HCT116 (cell line): ENCODE measurements around the gene DPYD. TPM values are rescaled to one million over a fixed set of nuclear protein-coding genes. Genes with fewer than 3 reads are reported as not detected.

Experiments
- ATAC-seq: fragments of 200-7000 bp; cut with Tn5 transposase; 2 replicates; pipeline ENCODE4 v1.9.1; 2020; ENCODE audit warnings: mild to moderate bottlenecking, moderate library complexity
- BruUV-seq: library from RNA; stranded (reverse); fragments of 400-500 nt; replicated peaks from 2 replicates; lab custom pipeline; 2021; lab: Mats Ljungman, UMichigan
- CTCF ChIA-PET: fragments of 300-600 bp; sonication (Branson Sonifier 250); formaldehyde crosslinking; loops from one replicate; lab custom pipeline; 2021; ENCODE audit warnings: antibody characterized with exemption; lab: Charles Lee
- POLR2A ChIA-PET: fragments of 300-600, 350-600 bp; sonication (Branson Sonifier 250); formaldehyde crosslinking; loops from one replicate; lab custom pipeline; 2021; ENCODE audit warnings: antibody characterized with exemption; lab: Charles Lee
- RAD21 ChIA-PET, 2 experiments: fragments of 300-600 bp; sonication (Branson Sonifier 250); formaldehyde crosslinking; loops; one replicate each; lab custom pipeline; 2023; ENCODE audit warnings: low total read pairs in 2 of 2; ENCODE audit not compliant: uncharacterized antibody in 2 of 2, unreplicated experiment in 2 of 2, low non-redundant PET in 1 of 2; lab: Charles Lee
- DNase-seq: peaks from one replicate; pipeline ENCODE4 v3.0.0-alpha.2; 2010; ENCODE audit warnings: low read depth, low spot score
- H2AFZ ChIP-seq: fragments of 200-600 bp; shearing (Covaris generic), sonication (generic); 2 replicates; pipeline ENCODE4 v1.6.1; 2017; ENCODE audit warnings: low read depth, mixed run types, mixed read lengths, antibody characterized with exemption, low read length; ENCODE audit not compliant: poor library complexity, severe bottlenecking
- H3K27ac ChIP-seq: 2 replicates; pipeline ENCODE4 v1.5.1; 2012; ENCODE audit warnings: low read depth, low read length
- H3K27me3 ChIP-seq: fragments of 200-600 bp; sonication (generic); 2 replicates; pipeline ENCODE4 v1.6.1; 2016; ENCODE audit warnings: mixed run types, low read length, mixed read lengths; ENCODE audit not compliant: insufficient read depth
- H3K36me3 ChIP-seq, 2 experiments: fragments of 200-500 bp in 1 of 2; fragments of 200-600 bp in 1 of 2; sonication (Bioruptor generic) in 1 of 2; sonication (generic) in 1 of 2; 2 replicates each; pipeline versions ENCODE4 v1.5.1 to v1.6.1; 2014 to 2016; ENCODE audit warnings: low read length in 2 of 2, inconsistent platforms in 1 of 2, mixed read lengths in 1 of 2, mixed run types in 1 of 2; ENCODE audit not compliant: insufficient read depth in 2 of 2, control insufficient read depth in 1 of 2
- H3K4me1 ChIP-seq, 2 experiments: fragments of 200-600 bp in 1 of 2; sonication (generic) in 1 of 2; 2 replicates each; pipeline versions ENCODE4 v1.5.1 to v1.6.1; 2012 to 2017; ENCODE audit warnings: low read length in 2 of 2, inconsistent platforms in 1 of 2, mild to moderate bottlenecking in 1 of 2, mixed read lengths in 1 of 2, mixed run types in 1 of 2, moderate library complexity in 1 of 2; ENCODE audit not compliant: insufficient read depth in 2 of 2, control insufficient read depth in 1 of 2
- H3K4me2 ChIP-seq: fragments of 200-600 bp; sonication (generic); 2 replicates; pipeline ENCODE4 v1.6.1; 2017; ENCODE audit warnings: mixed run types, low read length, mixed read lengths
- H3K4me3 ChIP-seq, 2 experiments: fragments of 200-600 bp in 1 of 2; sonication (generic) in 1 of 2; replicated peaks in 1 of 2; 2 replicates each; pipeline ENCODE4 v1.5.1; 2011 to 2016; ENCODE audit warnings: low read length in 2 of 2, control low read depth in 1 of 2, low read depth in 1 of 2, mild to moderate bottlenecking in 1 of 2, mixed read lengths in 1 of 2, mixed run types in 1 of 2
- H3K79me2 ChIP-seq: fragments of 200-600 bp; sonication (generic); 2 replicates; pipeline ENCODE4 v1.6.1; 2017; ENCODE audit warnings: mild to moderate bottlenecking, mixed run types, low read length, moderate library complexity, mixed read lengths; ENCODE audit not compliant: insufficient read depth
- H3K9ac ChIP-seq: fragments of 200-600 bp; sonication (generic); 2 replicates; pipeline ENCODE4 v1.6.1; 2016; ENCODE audit warnings: low read length, mixed read lengths
- H3K9me2 ChIP-seq: fragments of 200-600 bp; sonication (generic), shearing (Covaris generic); 2 replicates; pipeline ENCODE4 v1.6.1; 2017; ENCODE audit warnings: mixed run types, mild to moderate bottlenecking, moderate library complexity; ENCODE audit not compliant: insufficient read depth
- H3K9me3 ChIP-seq, 2 experiments: fragments of 200-500 bp in 1 of 2; fragments of 200-600 bp in 1 of 2; sonication (Bioruptor generic) in 1 of 2; sonication (generic) in 1 of 2; 2 replicates each; pipeline ENCODE4 v1.6.1; 2014 to 2017; ENCODE audit warnings: low read length in 2 of 2, mixed read lengths in 2 of 2, inconsistent platforms in 1 of 2, low read depth in 1 of 2, mild to moderate bottlenecking in 1 of 2, mixed run types in 1 of 2, moderate library complexity in 1 of 2; ENCODE audit not compliant: control insufficient read depth in 1 of 2, insufficient read depth in 1 of 2
- H4K20me1 ChIP-seq: fragments of 200-600 bp; sonication (generic), shearing (Covaris generic); 2 replicates; pipeline ENCODE4 v1.6.1; 2017; ENCODE audit warnings: mixed run types, mild to moderate bottlenecking, moderate library complexity; ENCODE audit not compliant: insufficient read depth
- CEBPB ChIP-seq: IDR thresholded peaks from 2 replicates; pipeline ENCODE4 v1.6.1; 2012; ENCODE audit warnings: low read depth
- EGR1 ChIP-seq: IDR thresholded peaks from 2 replicates; pipeline ENCODE4 v1.6.1; 2012; ENCODE audit warnings: low read depth
- EZH2 ChIP-seq: fragments of 200-600 bp; sonication (generic); IDR thresholded peaks from 2 replicates; pipeline ENCODE4 v1.6.1; 2017; ENCODE audit warnings: antibody characterized with exemption, mixed run types
- EZH2phosphoT487 ChIP-seq: fragments of 200-600 bp; IDR thresholded peaks from 2 replicates; pipeline ENCODE4 v1.6.1; 2018; ENCODE audit warnings: antibody characterized with exemption, borderline replicate concordance
- JUND ChIP-seq: IDR thresholded peaks from 2 replicates; pipeline ENCODE4 v1.6.1; 2012
- POLR2A ChIP-seq: IDR thresholded peaks from 2 replicates; pipeline ENCODE4 v1.7.0; 2011; ENCODE audit warnings: borderline replicate concordance; ENCODE audit not compliant: insufficient read depth, insufficient read length; ENCODE audit errors: extremely low read depth
- POLR2AphosphoS5 ChIP-seq: IDR thresholded peaks from 2 replicates; pipeline ENCODE4 v1.6.1; 2011; ENCODE audit warnings: mild to moderate bottlenecking, low read depth, low read length, moderate library complexity
- SIN3A ChIP-seq: IDR thresholded peaks from 2 replicates; pipeline ENCODE4 v1.6.1; 2012; ENCODE audit warnings: low read depth
- SP1 ChIP-seq: IDR thresholded peaks from 2 replicates; pipeline ENCODE4 v1.6.1; 2012; ENCODE audit warnings: low read depth
- SRF ChIP-seq: IDR thresholded peaks from 2 replicates; pipeline ENCODE4 v1.6.1; 2012; ENCODE audit warnings: low read depth
- TCF7L2 ChIP-seq: IDR thresholded peaks from 2 replicates; pipeline ENCODE4 v1.7.0; 2011; ENCODE audit warnings: borderline replicate concordance, inconsistent platforms; ENCODE audit not compliant: insufficient read depth, insufficient read length; ENCODE audit errors: extremely low read depth
- YY1 ChIP-seq: IDR thresholded peaks from 2 replicates; pipeline ENCODE4 v1.6.1; 2011; ENCODE audit warnings: low read length, low read depth, moderate library complexity, mild to moderate bottlenecking; ENCODE audit not compliant: insufficient replicate concordance; ENCODE audit errors: extremely low read depth
- ZBTB33 ChIP-seq: IDR thresholded peaks from 2 replicates; pipeline ENCODE4 v1.6.1; 2011; ENCODE audit warnings: mild to moderate bottlenecking, low read length, moderate library complexity; ENCODE audit not compliant: insufficient replicate concordance; ENCODE audit errors: extremely low read depth
- intact Hi-C: fragments of 100-400 bp; cut with micrococcal nuclease; formaldehyde crosslinking; loops from 2 replicates; pipeline ENCODE4 v1.10.0; 2022
- total RNA-seq: library from RNA; stranded (reverse); gene quantifications from one replicate; pipeline ENCODE4 v1.2.1, GENCODE V29; 2021; ENCODE audit not compliant: unreplicated experiment
- TF ChIP-seq, protein P1 (sequence below): IDR thresholded peaks from 2 replicates; pipeline ENCODE4 v1.6.1; 2012
- TF ChIP-seq, protein P2 (sequence below), 3 experiments: fragments of 200-600 bp in 1 of 3; sonication (generic) in 1 of 3; IDR thresholded peaks in 2 of 3; conservative IDR thresholded peaks in 1 of 3; 2 replicates each; pipeline ENCODE4 v1.5.1; 2012 to 2017; ENCODE audit warnings: low read depth in 2 of 3, low read length in 2 of 3, antibody characterized with exemption in 1 of 3, borderline replicate concordance in 1 of 3, control low read depth in 1 of 3, mild to moderate bottlenecking in 1 of 3, mixed read lengths in 1 of 3, mixed run types in 1 of 3, moderate library complexity in 1 of 3; ENCODE audit not compliant: insufficient read depth in 1 of 3
- TF ChIP-seq, protein P3 (sequence below): IDR thresholded peaks from 2 replicates; pipeline ENCODE4 v1.6.1; 2012

The DPYD gene
- total RNA-seq, 1 experiment from 2014 or later, result 1.7 TPM

DNA sequence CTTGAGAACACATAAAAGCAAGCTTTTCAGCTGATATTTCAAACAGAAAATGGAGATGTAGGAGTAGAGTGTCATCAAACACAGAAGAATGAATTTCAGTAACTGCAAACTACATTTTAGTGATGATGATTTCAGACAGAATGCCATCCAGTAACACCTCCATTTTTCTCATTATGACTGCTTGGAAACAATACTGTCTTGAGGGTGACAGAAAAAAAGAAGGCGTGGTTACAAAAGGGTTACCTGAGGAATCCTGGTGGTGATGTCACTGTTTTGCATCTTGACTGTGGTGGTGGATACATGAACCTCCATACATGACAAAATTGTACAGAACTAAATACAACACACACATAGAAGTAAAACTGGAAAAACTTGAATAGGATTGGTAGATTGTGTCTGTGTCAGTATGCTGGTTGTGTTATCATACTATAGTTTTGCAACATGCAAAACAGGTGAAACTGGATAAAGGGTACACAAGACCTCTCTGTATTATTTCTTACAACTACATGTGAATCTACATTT lies 823.4 kb downstream of the DPYD start:
- Histone ChIP-seq H3K36me3 (no peaks in the 10 kb centered on the region), H4K20me1 (no peaks in the 10 kb centered on the region), H3K79me2 (no peaks in the 10 kb centered on the region), H3K27ac (no peak overlapping the region), H3K4me3 (no peak overlapping the region), H3K9me2 (no peaks in the 10 kb centered on the region), H3K4me1 (no peaks in the 10 kb centered on the region), H3K9ac (no peak overlapping the region), H3K27me3 (no peaks in the 10 kb centered on the region), H3K9me3 (no peaks in the 10 kb centered on the region), H2AFZ (no peak overlapping the region), H3K4me2 (no peak overlapping the region)
- CTCF ChIA-PET, result no interaction called here
- DNase-seq (no peak), ATAC-seq (no peak)
- no peak for TF ChIP-seq YY1
- no peak for TF ChIP-seq POLR2AphosphoS5
- TF ChIP-seq ZBTB33, result no peak
- TF ChIP-seq SRF, result no peak
- TF ChIP-seq, protein P1, sequence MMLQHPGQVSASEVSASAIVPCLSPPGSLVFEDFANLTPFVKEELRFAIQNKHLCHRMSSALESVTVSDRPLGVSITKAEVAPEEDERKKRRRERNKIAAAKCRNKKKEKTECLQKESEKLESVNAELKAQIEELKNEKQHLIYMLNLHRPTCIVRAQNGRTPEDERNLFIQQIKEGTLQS, result no peak
- TF ChIP-seq SP1, result no peak
- BruUV-seq, result no TSS peak
- RAD21 ChIA-PET, result no interaction called here
- POLR2A ChIA-PET, result no interaction called here
- intact Hi-C loops, result no loop called here

GRCh38 chr1:97095764-97096163 lies 825.1 kb downstream of the DPYD start:
- POLR2A ChIA-PET, result no interaction called here

More at GRCh38 chr1:97095764-97096163, 825.1 kb downstream of the DPYD start:
- no peaks in the 10 kb centered on the region for H3K79me2 ChIP-seq
- no peak overlapping the region for H2AFZ ChIP-seq
- no peak overlapping the region for H3K4me3 ChIP-seq
- no peak for ATAC-seq
- no peaks in the 10 kb centered on the region for H3K9me2 ChIP-seq
- H3K4me1 ChIP-seq, result no peaks in the 10 kb centered on the region
- H4K20me1 ChIP-seq, result no peaks in the 10 kb centered on the region
- CTCF ChIA-PET, result no interaction called here
- RAD21 ChIA-PET, result no interaction called here
- intact Hi-C loops, result no loop called here
- no peaks in the 10 kb centered on the region for H3K27me3 ChIP-seq
- BruUV-seq, result no TSS peak
- H3K9me3 ChIP-seq, result no peaks in the 10 kb centered on the region
- no peak overlapping the region for H3K4me2 ChIP-seq
- H3K36me3 ChIP-seq, result no peaks in the 10 kb centered on the region
- H3K9ac ChIP-seq, result no peak overlapping the region
- no peak for DNase-seq
- TF ChIP-seq, protein P2, sequence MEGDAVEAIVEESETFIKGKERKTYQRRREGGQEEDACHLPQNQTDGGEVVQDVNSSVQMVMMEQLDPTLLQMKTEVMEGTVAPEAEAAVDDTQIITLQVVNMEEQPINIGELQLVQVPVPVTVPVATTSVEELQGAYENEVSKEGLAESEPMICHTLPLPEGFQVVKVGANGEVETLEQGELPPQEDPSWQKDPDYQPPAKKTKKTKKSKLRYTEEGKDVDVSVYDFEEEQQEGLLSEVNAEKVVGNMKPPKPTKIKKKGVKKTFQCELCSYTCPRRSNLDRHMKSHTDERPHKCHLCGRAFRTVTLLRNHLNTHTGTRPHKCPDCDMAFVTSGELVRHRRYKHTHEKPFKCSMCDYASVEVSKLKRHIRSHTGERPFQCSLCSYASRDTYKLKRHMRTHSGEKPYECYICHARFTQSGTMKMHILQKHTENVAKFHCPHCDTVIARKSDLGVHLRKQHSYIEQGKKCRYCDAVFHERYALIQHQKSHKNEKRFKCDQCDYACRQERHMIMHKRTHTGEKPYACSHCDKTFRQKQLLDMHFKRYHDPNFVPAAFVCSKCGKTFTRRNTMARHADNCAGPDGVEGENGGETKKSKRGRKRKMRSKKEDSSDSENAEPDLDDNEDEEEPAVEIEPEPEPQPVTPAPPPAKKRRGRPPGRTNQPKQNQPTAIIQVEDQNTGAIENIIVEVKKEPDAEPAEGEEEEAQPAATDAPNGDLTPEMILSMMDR (IDR thresholded peaks at IDR 0.05 in 2 of 3, conservative IDR thresholded peaks at IDR 0.05 in 1 of 3; ENCODE audit: borderline replicate concordance in 1 of 3, insufficient read depth in 1 of 3, low read depth in 2 of 3, low read length in 2 of 3), result no peak
- TF ChIP-seq SRF, result no peak
- no peak for TF ChIP-seq YY1
- TF ChIP-seq EZH2, result no peak
- TF ChIP-seq, protein P3, sequence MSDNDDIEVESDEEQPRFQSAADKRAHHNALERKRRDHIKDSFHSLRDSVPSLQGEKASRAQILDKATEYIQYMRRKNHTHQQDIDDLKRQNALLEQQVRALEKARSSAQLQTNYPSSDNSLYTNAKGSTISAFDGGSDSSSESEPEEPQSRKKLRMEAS, result no peak
- TF ChIP-seq EGR1, result no peak
- no peak for TF ChIP-seq SIN3A
- TF ChIP-seq EZH2phosphoT487, result no peak
- no peak for TF ChIP-seq TCF7L2
- TF ChIP-seq CEBPB, result no peak
- no peak for TF ChIP-seq JUND
- no peak for TF ChIP-seq POLR2A
- no peak overlapping the region for H3K27ac ChIP-seq
